Activated CD4-positive, alpha-beta T cell treated with anti-CD3 and anti-CD28 coated beads, Interleukin-2, Interleukin-4, amounts not matched to agents 100 ng/mL and 50 ng/mL, durations not matched to agents 16 hours and 8 hours (primary cell): ENCODE results near the gene KIAA0753.
"Not testable (repeated sequence)": the region's sequence is repeated elsewhere in the genome, so short reads cannot be mapped to it uniquely, and the experiment has no call there.

Experiments
- DNase-seq: peaks from one replicate; pipeline ENCODE4 v3.0.0-alpha.2; 2020; ENCODE audit warnings: low spot score

KIAA0753 gene

GRCh38 chr17:6596941-6597340, 43.6 kb downstream of the KIAA0753 start:
- DNase-seq = no peak

GRCh38 chr17:6596511-6596910, 44.0 kb downstream of the KIAA0753 start:
- no peak for DNase-seq

- no peak for DNase-seq
Measured at GRCh38 chr17:6596081-6596480, 44.4 kb downstream of the KIAA0753 start.

GRCh38 chr17:6593371-6593770, 47.1 kb downstream of the KIAA0753 start:
- not testable (repeated sequence) for DNase-seq

- no peak for DNase-seq
Measured at GRCh38 chr17:6592173-6592572, 48.3 kb downstream of the KIAA0753 start.

GRCh38 chr17:6591599-6592158, 48.8 kb downstream of the KIAA0753 start:
- no peak for DNase-seq

- DNase-seq = no peak
Measured at GRCh38 chr17:6589266-6589946, 51.1 kb downstream of the KIAA0753 start.

GRCh38 chr17:6588165-6588564, 52.3 kb downstream of the KIAA0753 start:
- DNase-seq = no peak

- no peak for DNase-seq
Measured at GRCh38 chr17:6587310-6587709, 53.2 kb downstream of the KIAA0753 start.

GRCh38 chr17:6583411-6583810, 57.1 kb downstream of the KIAA0753 start:
- DNase-seq = no peak

GRCh38 chr17:6580625-6581024, 59.9 kb downstream of the KIAA0753 start:
- no peak for DNase-seq

GRCh38 chr17:6578491-6578890, 62.0 kb downstream of the KIAA0753 start:
- no peak for DNase-seq

- DNase-seq = no peak
Measured at GRCh38 chr17:6577686-6578263, 62.7 kb downstream of the KIAA0753 start.

- DNase-seq = no peak
Measured at GRCh38 chr17:6576038-6576785, 64.3 kb downstream of the KIAA0753 start.

- DNase-seq = no peak
Measured at GRCh38 chr17:6575596-6575988, 64.9 kb downstream of the KIAA0753 start.

GRCh38 chr17:6574687-6575595, 65.6 kb downstream of the KIAA0753 start:
- DNase-seq = peak; percentile 46

GRCh38 chr17:6573982-6574686, 66.4 kb downstream of the KIAA0753 start:
- no peak for DNase-seq

GRCh38 chr17:6573495-6573894, 67.0 kb downstream of the KIAA0753 start:
- not testable (repeated sequence) for DNase-seq

GRCh38 chr17:6572972-6573370, 67.5 kb downstream of the KIAA0753 start:
- no peak for DNase-seq

- no peak for DNase-seq
Measured at GRCh38 chr17:6571452-6571781, 69.1 kb downstream of the KIAA0753 start.

- DNase-seq = no peak
Measured at GRCh38 chr17:6570731-6571451, 69.6 kb downstream of the KIAA0753 start.
